GM19328 (cell line): ENCODE data around the gene C5AR1.
"Not testable (repeated sequence)": the region's sequence is repeated elsewhere in the genome, so short reads cannot be mapped to it uniquely, and the experiment has no call there.

Experiments used
- ATAC-seq: cut with Tn5 transposase; IDR thresholded peaks from one replicate; pipeline ENCODE4 v1.9.1; 2021; ENCODE audit warnings: mild to moderate bottlenecking, moderate library complexity; ENCODE audit not compliant: unreplicated experiment

The C5AR1 gene

GRCh38 chr19:47362321-47362720 is 52.7 kb downstream of the C5AR1 start:
- ATAC-seq, result no peak

GRCh38 chr19:47363758-47364531 is 54.3 kb downstream of the C5AR1 start:
- no peak for ATAC-seq

- ATAC-seq, result not testable (repeated sequence)
These were observed 55.8 kb downstream of the C5AR1 start for GRCh38 chr19:47365455-47365854.

GRCh38 chr19:47370045-47370611 is 60.5 kb downstream of the C5AR1 start:
- no peak for ATAC-seq

DNA sequence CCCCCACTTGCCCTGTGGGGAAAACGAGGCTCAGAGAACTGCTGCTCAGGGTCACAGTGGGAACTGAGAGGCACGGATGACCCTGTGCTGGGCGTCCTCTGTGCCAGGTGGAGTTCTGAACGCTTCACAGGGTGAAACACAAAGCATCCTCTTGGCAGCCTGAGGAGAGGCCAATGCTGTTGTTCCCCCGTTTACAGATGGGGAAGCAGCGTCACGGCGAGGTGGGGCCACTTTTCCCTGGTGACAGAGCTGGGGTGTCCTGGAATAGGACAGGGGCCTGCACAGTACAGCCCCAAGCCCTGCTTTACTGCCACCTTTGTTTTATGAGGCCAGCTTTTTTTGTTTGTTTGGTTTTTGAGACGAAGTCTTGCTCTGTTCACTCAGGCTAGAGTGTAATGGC is 61.6 kb downstream of the C5AR1 start:
- no peak for ATAC-seq
